Activated T-cell treated with anti-CD3 and anti-CD28 coated beads for 24 hours (primary cell): Measurements from ENCODE around the gene DCAF15.

Experiments
- DNase-seq: peaks from one replicate; pipeline ENCODE4 v3.0.0-alpha.2; 2020; ENCODE audit warnings: low read depth

Gene DCAF15

GRCh38 chr19:13976446-13976845 is 24.1 kb downstream of the DCAF15 start:
- no peak for DNase-seq

DNA sequence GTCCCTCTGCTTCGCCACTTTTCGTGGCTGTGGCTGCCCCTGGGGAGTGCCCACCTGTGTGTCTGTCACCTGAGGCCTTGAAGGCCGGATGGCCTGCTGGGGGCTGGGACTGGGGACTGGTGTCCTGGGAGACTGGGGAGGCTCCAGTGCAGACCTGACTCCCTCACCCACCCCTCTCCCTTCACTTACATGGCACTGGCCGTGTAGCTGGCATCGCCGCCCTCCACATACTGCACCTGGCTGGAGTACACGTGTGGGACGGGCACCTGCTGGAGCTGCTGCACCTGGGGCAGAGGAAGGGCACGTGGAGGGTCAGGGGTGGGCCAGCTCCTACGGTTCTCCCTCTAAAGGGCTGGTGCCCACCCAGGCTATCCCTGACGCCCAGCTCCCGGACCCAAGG is 25.5 kb downstream of the DCAF15 start:
- no peak for DNase-seq

- no peak for DNase-seq
Observed at GRCh38 chr19:13978351-13979243, 26.3 kb downstream of the DCAF15 start.

DNA sequence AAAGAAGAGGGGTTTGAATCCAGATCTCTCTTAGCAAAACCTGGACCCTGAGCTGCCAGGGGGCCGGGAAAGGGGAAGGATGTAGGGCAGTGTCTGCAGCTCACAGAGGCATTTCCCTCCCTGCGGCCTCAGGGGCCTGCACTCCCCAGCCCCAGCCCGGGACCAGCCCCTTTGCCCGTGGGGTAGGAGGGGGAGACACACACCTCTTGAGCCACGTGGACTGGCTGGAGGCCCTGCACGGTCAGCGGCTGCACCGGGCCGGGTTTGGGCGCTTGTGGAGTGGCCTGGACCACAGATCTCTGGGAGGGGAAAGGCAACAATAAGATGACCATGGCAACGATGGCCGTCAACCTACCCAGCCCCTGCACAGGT is 26.9 kb downstream of the DCAF15 start:
- DNase-seq = no peak

GRCh38 chr19:13979686-13980085 is 27.4 kb downstream of the DCAF15 start:
- DNase-seq = no peak

DNA sequence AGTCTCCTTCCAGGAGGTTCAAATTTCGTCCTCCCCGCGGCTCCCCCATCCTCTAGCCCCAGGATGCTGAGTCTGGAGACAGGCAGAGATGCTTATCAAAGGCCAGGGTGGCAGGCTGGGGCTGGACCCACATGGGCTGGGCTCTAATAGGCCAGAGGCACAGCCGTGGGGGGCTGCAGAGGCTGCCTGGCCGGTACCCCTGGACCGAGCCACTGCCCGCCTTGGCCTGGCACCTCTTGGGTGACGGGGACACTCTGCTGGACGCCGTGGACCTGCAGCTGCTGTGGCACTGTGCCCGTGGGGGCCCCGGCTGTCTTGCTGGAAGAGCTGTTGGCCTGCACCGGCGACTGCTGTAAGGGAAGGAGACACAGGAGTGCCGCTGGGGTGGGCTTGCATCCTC is 28.0 kb downstream of the DCAF15 start:
- no peak for DNase-seq

DNA sequence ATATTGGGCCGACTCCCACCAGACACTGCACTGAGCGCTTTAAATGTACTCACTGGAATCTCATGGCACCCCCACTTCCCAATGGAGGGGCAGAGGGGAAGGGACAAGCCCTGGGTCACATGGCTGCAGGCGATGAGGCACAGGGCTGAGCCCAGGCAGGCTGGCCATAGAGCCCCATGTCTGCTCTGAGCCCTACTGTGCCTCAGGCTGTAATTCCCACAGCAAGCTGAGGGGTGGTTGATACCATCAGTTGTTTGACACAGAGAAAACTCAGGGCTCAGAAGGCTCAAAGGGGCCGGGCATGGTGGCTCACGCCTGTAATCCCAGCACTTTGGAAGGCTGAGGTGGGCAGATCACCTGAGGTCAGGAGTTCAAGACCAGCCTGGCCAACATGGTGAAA is 28.7 kb downstream of the DCAF15 start:
- DNase-seq = no peak

DNA sequence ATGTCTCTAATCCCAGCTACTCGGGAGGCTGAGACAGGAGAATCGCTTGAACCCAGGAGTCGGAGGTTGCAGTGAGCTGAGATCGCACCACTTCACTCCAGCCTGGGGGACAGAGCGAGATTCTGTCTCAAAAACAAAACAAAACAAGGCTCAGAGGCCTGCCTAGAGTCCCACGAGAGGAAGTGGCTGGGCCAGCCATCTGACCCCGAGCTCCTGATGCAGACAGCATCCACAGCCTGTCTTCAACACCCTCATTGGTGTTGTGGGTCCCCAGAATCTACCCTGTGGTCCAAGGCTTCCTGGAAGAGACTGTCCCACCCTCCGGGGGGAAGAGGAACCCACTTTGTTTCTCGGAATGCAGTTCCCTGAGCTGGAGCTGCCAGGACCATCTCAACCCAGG is 29.2 kb downstream of the DCAF15 start:
- DNase-seq = no peak

DNA sequence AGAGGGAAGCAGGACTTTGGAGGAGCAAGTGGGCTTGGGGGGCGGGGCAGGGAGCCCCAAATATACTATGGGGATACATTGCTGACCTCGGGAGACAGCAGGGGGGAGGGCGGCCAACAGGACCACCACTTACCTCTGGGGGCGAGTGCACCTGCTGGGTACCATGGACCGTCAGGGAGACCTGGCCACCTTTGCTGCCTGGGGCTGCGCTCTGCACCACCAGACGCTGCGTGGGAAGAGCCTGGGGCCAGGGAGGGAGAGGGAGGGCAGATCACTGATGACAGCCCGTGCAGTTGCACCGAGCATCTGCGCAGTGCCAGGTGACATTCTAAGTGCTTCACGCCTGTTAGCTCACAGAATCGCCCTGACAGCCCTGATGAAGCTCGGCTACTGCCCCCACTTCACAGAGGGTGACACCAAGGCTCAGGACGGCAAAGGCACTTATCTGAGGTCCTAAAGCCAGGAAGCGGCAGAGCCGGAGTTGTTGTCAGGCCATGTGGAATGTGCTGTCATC is 29.7 kb downstream of the DCAF15 start:
- DNase-seq = no peak

- no peak for DNase-seq
Observed at GRCh38 chr19:13982773-13983172, 30.5 kb downstream of the DCAF15 start.

DNA sequence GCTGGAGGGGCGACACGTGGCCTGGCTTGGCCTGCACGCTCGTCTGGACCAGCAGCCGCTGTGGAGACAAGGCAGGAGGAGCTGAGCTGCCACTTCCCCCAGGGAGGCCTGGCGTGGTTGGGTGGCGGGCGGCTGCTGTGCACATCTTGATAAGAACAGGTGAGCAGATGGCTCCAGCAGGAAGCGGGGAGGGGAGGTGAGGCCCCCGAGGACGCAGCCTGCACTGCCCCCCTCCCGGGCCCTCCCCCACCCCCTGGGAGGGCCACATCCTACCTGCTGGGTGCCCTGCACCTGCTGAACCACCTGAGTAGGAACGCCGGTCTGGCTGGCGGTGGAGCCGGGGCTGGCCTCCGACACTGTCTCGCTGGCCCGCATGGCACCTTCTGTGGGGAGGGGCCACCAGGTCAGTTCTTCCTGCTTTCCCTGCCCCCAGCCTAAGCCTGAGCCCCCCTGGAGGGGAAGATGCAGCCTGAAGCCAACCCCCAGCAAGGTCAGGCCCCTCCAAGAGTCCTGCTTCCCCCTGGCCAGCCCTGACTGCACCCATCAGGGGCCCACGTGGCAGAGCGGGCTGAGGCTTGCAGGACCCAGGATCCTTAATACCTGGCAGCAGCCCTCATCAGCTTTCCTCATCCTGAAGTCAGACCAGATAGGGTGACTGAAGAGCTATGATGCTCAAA is 31.0 kb downstream of the DCAF15 start:
- DNase-seq = no peak

- DNase-seq = no peak
Observed at GRCh38 chr19:13984186-13984585, 31.9 kb downstream of the DCAF15 start.

DNA sequence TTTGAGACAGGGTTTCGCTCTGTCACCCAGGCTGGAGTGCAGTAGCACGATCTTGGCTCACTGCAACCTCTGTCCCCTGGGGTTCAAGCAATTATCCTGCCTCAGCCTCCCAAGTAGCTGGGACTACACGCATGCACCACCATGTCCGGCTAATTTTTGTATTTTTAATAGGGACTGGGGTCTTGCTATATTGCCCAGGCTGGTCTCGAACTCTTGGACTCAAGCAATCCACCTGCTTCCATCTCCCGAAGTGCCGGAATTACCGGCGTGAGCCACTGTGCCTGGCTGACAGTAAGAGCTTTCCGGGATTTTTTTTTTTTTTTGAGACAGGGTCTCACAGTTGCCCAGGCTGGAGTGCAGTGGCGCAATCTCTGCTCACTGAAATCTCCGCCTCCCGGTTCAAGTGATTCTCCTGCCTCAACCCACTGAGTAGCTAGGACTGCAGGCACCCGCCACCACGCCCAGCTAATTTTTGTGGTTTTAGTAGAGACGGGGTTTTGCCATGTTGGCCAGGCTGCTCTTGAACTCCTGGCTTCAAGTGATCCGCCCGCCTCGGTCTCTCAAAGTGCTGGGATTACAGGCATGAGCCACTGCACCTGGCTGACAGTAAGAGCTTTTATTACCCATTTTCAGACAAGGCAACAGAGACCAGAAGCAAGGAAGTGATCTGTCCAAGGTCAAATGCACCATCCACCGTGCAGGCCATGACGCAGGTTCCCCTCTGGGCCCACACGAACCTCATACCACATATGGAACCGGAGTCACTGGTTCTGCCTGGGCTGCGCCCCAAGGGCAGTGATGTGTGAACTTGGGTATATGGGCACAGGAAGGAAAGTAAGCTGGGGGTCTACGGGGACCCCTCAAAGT is 32.8 kb downstream of the DCAF15 start:
- no peak for DNase-seq

GRCh38 chr19:13985771-13986347 is 33.5 kb downstream of the DCAF15 start:
- no peak for DNase-seq

- DNase-seq = peak; percentile 98
Observed at GRCh38 chr19:13986348-13986904, 34.1 kb downstream of the DCAF15 start.

DNA sequence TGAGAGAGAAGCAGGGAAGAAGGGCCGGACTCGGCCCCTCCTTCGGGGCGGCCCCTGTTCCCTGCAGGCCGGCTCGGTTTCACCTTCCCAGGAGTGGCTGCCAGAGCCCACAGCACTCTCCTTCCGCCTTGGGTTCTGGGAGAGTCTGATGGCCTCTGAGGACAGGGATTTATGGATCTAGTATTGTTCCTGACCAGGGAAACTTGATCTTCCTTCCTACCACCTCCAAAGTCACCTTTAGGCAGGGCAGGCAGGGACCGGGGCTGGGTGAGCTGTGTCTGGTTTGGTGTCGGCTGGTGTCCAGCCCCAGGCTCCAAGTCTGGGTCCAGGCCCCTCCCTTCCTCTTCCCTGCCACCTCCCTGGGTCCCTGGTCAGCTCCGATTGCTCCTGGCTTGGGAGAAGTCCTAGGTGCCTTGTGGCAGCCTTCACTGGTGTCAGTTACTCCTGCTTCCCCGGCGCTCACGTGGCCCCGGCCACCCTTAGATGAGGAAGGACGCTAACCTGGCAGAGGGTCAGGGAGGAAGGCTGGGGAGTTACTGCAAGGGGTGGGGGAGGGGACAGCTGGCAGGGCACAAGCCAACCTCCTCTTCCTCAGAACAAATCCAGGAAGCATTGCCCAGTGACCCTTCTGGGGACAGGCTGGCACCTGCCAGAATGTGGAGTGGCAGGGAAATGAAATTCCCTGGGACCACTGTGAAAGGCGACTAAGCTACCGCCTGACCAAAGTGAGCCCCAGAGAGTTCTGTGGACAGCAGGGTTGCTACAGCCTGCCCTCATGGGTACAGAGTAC is 35.0 kb downstream of the DCAF15 start:
- DNase-seq = no peak

DNA sequence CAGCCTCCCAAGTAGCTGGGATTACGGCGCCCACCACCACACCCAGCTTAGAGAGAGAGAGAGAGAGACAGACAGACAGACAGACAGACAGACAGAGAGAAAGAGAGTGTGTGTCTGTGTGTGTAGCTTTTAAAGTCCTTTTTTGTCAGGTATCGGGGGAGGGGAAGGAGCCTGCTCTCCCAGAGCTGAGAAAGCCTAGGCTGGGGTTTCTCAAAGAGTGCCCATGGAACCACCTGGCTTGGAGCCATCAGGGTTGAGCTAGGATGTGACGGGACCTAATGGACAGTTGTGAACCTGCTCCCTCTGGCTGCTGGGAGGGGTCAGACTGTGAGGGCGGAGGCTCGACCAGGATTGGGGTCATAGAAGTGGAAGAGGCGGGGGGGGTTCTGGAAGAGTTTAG is 37.2 kb downstream of the DCAF15 start:
- DNase-seq = no peak

- DNase-seq = no peak
Observed at GRCh38 chr19:13990085-13990484, 37.8 kb downstream of the DCAF15 start.

GRCh38 chr19:13992025-13992424 is 39.7 kb downstream of the DCAF15 start:
- DNase-seq = no peak

GRCh38 chr19:13993590-13994300 is 41.4 kb downstream of the DCAF15 start:
- no peak for DNase-seq
